NCI-H187 (cell line): Measurements from ENCODE around the gene TSPAN9.

Experiments used
- DNase-seq, 2 experiments: peaks; one replicate each; lab custom pipeline; 2025; lab: John Stamatoyannopoulos, UW

Gene TSPAN9

DNA sequence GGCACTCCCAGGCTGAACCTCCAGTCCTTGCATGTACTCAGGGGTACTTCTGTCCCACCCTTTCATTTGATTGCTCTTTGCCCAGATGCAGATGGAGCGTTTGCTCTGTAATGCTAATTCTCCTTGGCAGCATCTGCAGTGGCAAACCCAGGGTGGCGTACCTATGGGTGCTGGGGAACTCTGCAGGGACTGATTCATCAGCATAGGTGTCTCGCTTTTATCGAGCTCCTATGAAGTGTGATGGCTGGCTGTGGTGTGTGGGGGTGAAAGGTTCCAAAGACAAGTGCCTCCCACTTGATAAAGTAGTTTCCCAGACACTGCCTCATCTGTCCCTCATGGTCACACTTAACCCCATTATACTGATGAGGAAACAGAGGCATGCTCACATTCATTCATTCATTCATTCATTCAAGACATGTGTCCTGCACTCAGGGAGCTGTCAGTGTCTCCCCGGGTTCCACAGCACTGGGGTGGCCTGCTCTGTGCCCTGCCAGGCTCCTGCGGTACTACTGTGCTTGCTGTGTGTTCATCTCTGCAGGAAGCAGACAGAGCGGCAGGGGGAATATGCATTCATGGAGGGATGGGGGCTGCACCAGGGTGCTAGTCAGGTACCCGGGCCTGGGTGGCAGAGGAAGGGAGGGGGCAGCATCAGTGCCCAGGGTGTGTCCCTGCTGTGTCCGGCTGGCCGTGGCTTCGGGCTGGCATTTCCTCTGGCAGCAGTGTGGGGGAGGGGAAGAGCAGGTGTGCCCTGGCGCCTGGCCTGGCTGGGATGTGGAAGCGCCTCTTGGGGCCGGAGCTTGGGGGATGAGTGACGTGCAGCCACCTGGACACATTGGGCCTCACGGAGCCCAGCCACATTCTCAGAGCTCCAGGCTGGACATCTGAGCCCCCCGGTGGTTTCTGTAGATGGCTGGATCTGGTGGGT is 110.9 kb downstream of the TSPAN9 start:
- no peak for DNase-seq

GRCh38 chr12:3189282-3189681 is 112.1 kb downstream of the TSPAN9 start:
- DNase-seq: no peak

GRCh38 chr12:3190101-3190500 is 112.9 kb downstream of the TSPAN9 start:
- no peak for DNase-seq

- DNase-seq: no peak
Measured at GRCh38 chr12:3191450-3191849, 114.3 kb downstream of the TSPAN9 start.

GRCh38 chr12:3192221-3192620 is 115.0 kb downstream of the TSPAN9 start:
- DNase-seq: no peak

DNA sequence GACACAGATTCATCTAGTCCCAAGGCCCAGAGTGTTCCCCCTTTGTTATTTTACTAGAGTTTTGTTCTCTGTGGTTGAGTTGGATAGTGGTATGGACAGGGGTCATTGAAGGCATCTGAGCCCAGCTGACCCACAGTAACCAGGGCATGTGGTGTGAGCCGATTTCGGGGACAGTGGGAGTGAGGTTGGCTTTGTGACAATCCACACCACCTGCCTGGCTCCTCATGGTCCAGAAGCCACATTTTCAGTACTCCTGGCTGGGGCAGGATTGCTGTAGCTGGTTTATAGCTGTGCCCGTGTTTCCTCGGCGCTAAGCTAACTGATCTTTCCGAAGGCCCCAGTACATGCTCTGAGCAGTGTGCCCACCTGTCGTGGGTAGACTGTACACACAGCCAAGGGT is 116.0 kb downstream of the TSPAN9 start:
- no peak for DNase-seq

- no peak for DNase-seq
Measured at GRCh38 chr12:3193755-3194154, 116.6 kb downstream of the TSPAN9 start.

DNA sequence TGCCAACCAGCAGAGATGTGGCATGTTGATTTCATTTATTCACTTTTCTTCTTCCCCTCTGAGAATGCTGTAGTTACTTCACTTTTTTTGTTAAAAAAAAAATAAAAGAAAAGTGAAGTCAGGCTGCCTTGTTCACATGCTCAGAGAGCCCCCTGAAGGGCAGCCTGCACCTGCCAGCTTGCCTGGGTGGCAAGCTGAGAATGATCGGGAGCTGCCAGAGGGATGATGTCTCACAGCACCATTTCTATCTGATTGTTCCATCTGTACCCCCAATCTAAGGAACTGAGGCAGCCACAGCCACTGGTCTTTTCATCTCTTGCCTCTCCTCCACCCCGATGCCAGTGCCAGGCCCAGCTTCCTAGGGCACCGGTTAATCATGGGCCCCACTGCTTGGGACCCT is 118.2 kb downstream of the TSPAN9 start:
- DNase-seq: no peak

DNA sequence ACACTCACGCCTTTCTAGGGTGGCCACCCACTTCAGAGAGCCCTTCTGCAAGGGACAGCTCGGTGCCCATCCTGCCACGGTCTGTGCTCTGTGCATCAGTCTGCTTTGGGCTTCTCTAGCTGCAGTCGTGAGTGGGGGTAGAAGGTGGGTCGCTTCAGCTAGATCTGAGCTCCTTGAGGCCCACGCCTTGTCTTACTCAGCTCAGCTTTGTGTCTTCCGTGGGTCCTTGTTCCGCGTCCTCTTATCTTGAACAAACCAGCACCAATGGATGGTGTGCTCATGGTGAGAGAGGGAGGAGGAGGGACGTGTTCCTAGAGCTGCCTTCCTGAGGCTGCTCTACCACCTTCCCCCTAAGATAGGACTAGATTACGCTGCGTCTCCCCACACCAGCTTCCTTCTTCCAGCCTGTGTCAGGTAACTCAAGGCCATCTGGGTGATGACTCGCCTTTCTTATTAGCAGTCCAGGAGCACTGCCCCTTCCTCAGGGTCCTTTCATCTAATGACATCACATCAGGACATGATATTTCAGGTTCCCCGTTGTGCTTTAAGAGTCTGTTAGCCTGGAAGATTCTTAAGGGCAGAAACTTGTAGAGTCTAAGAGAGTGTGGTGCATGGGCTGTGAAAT is 118.8 kb downstream of the TSPAN9 start:
- DNase-seq: no peak

- DNase-seq: no peak
Measured at GRCh38 chr12:3196488-3196887, 119.3 kb downstream of the TSPAN9 start.

DNA sequence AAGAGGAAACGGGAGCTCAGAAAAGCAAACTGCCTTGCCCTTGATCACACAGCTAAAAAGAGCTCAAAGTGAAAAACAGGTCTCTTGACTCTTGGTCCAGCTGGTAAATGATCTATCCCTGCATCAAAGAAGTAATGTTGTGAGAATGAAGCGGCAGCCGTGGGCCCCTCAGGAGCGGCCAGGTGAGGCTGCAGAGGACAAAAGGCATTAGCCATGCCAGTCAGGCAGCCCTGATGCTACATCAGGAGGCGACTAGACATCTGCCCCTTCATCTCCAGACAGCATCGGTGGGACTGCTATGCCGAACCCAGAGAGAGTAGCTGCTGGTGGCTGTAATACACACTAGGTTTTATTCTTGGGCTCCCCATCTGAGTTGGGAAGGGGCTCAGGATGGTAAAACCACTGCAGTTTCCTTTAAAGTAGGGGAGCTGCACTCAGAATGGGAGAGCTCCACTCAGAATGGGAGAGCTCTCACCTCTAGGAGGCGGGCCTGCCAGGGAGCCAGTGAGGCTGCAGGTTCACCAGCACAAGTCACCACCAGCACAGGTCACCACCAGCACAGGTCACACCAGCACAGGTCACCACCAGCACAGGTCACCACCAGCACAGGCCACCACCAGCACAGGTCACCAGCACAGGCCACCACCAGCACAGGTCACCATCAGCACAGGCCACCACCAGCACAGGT is 120.1 kb downstream of the TSPAN9 start:
- DNase-seq: no peak

DNA sequence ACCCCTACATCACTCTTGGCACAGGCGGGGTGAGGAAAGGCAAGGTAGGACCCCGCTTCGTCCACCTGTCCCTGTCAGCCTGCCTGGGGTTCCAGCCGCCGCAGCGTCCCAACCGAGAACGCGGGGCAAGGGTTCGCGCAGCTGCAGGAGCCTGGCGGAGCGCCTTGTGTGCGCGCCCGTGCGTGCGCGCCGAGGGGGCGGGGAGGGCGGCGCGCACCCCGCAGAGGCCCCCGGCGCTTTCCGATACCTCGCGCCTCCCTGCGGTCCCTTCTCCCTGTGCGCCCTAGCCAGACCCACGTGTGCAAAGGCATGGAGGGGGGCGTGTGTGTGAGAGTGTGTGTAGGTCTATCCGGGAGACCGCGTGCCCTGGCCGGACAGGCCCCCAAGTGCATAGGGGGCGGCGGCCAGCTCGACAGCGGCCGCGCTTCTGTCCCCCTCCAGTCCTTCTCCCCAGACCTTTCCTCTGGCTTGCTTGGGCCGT is 122.4 kb downstream of the TSPAN9 start:
- DNase-seq: no peak

- peak in 1 of 2 experiments; percentile 26 for DNase-seq
Measured at GRCh38 chr12:3200032-3200617, 122.9 kb downstream of the TSPAN9 start.

GRCh38 chr12:3200814-3201233 is 123.6 kb downstream of the TSPAN9 start:
- no peak for DNase-seq

DNA sequence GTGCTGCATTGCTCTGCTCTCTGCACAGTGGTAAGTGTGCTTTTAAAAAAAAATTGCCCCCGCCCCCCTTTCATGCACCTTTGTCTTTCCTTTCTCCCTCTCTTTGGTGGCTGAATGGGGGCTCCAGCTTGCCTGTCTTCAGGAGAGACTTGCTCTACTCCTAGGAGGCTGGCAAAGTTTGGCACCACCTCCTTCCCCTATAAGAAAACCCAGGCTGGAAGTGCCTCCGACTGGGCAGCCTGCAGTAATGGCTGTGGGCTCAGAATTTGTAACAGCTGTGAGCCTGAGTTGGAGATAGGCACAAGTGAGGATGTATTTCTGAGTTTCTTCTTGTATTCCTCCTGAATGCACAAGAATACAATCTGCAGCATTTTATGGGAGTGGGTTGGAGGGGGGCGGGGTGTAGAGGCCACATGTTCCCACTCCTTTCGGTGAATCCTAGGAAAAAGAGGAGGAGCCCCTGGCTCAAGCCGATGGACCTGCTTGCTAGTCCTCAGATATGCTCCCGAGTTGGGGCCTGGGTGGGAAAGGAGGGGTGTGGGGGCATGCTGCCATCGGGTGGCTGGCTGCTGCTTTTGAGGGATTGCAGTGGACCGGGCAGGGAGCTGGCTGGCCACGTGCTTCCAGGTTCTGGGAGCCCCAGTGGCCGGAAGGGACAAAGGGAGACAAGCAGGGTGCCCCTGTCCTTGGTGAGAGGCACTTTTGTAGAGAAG is 124.3 kb downstream of the TSPAN9 start:
- DNase-seq: no peak

DNA sequence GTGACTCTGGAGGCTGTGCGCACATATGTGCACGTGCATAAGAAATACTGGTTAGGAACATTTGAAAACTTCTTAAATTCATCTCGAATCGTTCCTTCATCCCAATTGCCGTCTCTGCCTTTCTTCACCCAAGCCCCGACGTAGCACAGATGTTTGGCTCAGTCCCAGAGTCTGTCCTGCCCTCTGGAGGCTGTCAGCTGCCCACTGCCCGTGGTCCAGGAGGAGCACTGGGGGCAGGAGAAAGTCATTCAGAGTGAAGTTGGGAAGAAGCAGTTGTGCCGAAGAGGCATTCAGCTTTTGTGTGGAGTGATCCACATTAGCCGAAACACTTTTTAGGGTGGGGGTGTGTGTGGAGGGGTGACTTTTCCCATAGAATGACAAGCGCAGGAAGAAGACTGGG is 124.9 kb downstream of the TSPAN9 start:
- DNase-seq: no peak

- peak in 1 of 2 experiments; percentile 47 for DNase-seq
Measured at GRCh38 chr12:3202734-3203446, 125.7 kb downstream of the TSPAN9 start.

DNA sequence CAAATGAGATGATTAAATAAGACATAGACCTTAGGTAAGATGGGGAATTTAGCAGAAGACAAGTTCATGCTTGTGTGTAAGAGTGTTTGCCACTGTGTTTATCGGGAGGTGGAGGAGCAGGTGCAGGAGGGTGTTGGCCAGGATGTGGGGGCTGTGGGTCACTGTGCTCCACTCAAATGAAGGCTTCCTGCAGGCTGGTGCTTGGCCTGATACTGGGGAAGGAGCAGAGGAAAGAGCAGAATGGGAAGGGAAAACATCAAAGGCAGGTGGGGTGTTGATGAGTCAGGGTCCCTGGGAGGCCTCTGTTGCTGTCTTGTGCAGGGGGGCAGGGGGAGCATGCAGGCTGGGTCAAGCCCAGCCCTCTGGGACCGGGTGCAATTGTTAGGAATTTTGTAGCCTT is 126.5 kb downstream of the TSPAN9 start:
- DNase-seq: no peak

DNA sequence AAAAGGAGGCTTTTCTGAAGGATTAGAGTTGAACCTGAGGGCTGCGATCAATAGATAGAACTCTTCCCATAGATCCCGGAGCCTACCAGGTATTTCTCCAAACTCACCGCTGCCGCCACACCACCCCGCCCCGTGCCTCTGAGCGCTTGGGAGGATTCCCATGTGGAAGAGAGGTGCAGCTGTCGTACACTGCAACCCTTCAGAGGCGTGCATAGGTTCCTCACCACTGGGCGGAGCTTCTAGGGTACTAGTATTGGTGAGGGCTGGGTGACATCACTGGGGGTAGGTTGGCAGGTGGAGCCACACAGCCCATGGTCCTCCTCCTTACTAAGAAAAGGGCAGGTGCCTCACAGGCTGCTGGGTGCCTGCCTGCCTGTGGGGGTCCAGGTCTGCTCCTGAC is 127.0 kb downstream of the TSPAN9 start:
- DNase-seq: peak in 1 of 2 experiments; percentile 19

GRCh38 chr12:3204730-3205531 is 127.8 kb downstream of the TSPAN9 start:
- DNase-seq: no peak
